HG03354 (cell line): ENCODE data around the gene MMP12.
"Not testable (repeated sequence)": the region's sequence is repeated elsewhere in the genome, so short reads cannot be mapped to it uniquely, and the experiment has no call there.

Experiments
- ATAC-seq: cut with Tn5 transposase; IDR thresholded peaks from one replicate; pipeline ENCODE4 v1.9.1; 2021; ENCODE audit warnings: mild to moderate bottlenecking; ENCODE audit not compliant: unreplicated experiment, poor library complexity, severe bottlenecking

The MMP12 gene

DNA sequence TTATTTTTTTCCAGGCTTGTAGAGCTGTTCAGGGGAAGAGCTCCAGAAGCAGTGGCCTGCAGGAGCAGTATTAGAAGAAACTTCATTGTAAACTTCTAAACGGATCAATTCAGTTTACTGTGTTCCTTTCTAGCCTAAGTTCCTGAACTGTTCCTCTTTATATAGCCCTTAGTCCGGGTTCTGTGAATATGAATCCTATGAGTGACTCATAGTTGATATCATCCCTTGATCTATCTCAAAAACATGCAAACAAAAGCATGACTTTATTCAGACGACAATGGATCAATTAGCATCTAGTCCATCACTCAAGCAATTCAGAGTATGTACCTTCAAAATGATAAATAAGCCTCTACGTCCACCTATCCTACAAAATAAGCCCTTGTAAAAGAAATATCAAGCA lies at the start of gene MMP12:
TSS of gene MMP12 (minus strand) at position 131 of the 400 bp plus-strand sequence. CDS start at position 86, 45 bp downstream.
- no peak for ATAC-seq

DNA sequence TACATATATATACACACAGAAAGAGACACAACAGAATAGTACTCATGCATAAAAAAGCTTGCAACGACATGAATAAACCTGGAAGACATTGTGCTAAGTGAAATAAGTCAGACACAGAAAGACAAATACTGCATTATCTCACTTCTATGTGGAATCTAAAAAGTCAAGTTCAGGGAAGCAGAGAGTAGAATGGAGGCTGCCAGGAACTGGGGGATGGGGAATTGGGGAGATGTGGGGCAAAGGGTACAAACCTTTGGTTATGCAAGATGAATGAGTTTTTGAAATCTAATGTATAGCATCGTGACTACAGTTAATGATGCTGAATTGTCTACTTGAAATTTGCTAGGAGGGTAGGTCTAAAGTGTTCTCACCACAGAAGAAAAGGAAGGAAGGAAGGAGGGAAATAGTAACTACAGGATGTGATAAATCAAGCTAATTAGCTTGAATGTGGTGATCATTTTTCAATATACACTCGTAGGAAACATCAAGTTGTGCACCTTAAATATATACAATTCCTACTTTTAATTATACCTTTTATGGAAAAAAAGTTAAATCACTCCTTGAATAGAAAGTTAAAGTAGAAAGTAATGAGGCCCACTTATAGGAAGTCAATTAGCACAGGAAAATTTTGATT lies 46.9 kb upstream of the MMP12 start:
- no peak for ATAC-seq

DNA sequence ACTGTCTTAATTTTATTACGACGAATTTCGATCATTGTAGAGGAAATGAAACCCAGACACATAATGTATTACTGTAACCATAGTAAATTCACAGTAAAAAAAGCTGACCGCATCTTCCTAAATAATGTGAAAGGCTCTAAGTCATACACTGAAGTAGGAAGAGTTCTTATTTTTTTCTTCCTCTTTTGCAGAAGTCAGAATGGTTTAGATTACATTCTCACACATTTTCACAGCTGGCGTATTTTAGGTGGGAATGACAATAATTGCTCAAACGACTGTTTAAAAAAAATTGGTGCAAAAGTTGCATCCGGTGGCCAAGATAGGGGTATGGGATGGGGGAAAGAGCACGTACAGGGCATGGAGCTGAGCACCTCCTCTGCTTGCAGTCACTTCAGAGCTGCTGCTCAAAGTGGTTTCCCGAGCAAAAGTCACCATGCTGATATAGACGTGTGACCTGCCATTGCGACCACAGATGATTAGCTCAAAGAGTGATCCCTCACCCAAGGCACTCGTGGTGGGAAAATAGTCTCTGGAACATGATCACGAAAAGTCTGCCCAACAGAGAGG lies 45.4 kb upstream of the MMP12 start:
- ATAC-seq = peak; percentile 90

DNA sequence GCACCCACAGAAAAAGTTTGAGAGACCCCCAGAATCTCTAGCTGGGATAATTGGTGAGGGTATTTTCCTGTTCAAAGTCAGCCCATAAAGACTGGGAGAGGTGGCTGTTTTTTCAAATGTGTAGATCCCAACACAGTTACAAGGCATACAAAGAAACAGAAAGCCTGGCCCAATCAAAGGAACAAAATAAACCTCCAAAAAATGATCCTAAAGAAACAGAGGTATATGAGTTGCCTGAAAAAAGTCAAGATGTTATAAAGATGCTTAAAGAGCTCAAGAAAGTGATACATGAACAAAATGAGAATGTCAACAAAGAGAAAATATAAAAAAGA lies 40.2 kb upstream of the MMP12 start:
- ATAC-seq = no peak

DNA sequence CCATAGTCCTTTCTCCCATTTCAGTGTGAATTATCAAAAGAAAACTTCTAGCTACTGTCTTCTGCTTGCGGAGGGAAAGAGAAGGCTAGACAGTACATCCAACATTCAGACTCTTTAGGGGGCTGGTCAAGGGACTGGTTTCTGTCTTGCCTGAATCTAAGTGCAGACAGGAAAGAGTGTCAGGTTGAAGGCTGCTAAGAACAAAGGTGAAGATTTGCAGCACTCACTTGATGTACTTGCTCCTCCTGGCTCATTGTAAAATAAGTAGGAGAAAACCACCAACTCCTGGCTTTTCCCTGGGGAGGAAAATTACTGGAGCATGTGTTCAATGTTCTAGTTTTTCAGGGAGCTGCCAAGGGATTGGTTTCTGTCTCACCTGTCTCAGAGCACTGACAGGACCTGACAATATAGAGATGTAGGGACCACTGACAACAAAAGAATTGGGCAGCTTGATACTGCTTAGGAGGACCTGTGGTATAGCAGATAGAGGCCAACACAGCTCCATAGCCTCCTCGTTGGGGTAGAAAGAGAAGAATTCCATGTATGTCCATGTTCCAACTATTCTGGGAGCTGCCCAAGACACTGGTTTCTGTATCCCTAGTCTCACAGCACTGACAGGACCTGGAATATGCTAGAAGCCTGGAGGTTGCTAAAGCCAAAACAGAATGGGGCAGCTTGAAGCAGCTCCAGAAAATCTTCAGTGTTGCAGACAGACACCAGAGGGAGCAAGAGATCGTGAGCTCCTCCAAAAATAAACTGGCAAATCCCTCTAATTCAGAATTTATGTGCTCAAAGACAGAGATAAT lies 39.7 kb upstream of the MMP12 start:
- peak; percentile 44 for ATAC-seq

DNA sequence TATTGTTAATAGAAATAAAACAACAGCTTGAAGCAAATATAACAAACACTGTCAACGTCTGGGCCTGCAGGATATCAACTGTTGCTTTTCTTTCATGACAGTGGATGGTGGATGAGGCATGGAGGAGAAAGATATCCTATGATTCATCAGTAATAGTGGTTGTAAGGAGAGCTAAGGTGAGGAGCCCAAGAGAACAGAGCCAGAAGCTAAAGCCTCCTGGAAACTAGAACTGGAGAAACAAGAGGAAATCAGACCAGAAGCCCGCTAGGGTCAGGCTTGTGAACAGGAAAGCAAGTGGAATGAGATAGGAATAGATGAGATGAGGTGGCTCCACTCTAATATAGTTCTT lies 37.7 kb upstream of the MMP12 start:
- no peak for ATAC-seq

DNA sequence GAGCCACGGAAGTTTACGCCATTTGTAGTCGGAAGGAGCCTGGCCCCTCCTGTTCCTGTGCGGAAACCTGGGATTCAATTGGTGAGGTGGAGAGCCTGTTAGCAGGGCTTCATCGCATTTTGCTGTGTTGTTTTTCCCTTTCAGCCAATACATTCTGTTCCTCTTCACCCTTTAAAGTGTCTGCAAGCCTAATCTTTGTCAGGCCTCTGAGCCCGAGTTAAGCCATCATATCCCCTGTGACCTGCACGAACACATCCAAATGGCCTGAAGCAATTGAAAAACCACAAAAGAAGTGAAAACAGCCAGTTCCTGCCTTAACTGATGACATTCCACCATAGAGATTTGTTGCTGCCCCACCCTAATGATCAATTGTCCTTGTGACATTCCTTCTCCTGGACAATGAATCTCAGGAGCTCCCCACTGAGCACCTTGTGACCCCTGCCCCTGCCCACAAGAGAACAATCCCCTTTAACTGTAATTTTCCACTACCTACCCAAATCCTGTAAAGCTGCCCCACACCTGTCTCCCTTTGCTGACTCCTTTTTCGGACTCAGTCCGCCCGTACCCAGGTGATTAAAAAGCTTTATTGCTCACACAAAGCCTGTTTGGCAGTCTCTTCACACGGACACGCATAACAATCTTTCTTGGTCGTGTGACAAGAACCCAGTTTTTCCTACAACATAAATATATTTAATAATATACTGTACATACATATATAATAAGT lies 37.1 kb upstream of the MMP12 start:
- no peak for ATAC-seq

DNA sequence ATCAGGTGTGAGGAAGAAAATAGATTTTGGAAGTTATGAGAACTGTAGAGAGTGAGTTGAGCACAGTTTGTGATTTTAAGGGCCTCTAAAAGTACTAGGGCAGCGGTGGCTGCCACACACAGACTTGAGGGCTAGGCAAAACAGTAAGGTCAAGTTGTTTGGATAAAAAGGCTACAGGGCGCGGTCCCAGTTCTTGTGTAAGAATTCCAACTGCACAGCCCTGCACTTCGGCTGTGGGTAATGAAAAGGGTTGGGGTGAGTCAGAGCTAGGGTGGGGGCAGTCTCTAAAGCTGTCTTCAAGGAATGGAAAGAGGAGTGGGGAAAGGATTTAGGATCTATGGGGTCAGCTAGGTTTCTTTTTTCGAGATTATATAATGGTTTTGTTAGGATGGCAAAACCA lies 31.1 kb upstream of the MMP12 start:
- not testable (repeated sequence) for ATAC-seq

DNA sequence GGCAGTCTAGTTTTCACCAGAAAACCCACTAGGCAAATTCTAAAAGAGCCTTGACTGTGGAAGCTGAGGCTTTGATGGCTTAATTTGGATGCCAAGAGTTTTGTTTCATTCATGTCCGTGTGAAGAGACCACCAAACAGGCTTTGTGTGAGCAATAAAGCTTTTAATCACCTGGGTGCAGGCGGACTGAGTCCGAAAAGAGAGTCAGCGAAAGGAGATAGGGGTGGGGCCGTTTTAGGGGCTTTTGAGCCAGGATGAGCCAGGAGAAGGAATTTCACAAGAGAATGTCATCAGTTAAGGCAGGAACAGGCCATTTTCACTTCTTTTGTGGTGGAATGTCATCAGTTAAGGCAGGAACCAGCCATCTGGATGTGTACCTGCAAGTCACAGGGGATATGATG lies 29.1 kb upstream of the MMP12 start:
- ATAC-seq = not testable (repeated sequence)

DNA sequence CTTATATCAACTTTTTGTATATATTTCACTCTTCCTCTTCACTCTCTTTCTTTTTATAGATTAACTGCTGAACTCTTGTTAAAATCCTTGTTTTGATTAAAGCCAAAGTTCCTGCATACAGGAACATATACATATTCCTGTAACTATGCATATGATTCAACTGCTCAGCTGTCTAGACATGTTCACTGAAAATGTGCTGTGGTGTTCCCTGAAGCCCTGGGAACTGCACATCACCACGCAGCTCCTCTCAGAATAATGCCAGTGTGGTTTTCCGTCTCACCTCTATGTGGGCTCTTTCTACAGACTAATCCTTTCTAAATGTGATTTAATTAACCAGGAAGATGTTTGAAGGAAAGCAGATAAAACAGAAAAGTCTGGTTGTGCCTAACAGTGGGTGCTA lies 25.6 kb upstream of the MMP12 start:
- ATAC-seq = no peak

DNA sequence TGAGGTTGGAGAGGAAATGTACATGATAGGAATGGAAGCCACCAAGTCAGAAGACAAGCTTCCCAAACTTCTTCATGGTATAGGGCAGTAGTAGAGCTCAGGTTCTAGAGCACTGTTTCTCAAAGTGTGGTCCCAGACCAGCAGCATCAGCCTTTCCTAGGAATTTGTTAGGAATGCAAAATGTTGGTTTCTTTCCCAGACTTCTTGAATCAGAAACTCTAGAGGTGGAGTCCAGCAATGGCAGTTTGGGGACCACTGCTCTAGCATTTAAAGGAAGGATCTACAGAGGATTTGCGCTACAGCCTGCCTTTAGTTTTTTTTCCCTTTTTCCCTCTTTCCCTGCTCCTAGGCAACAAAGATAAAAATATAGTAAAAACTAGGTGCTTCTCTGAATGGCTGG lies 17.0 kb upstream of the MMP12 start:
- ATAC-seq = no peak

DNA sequence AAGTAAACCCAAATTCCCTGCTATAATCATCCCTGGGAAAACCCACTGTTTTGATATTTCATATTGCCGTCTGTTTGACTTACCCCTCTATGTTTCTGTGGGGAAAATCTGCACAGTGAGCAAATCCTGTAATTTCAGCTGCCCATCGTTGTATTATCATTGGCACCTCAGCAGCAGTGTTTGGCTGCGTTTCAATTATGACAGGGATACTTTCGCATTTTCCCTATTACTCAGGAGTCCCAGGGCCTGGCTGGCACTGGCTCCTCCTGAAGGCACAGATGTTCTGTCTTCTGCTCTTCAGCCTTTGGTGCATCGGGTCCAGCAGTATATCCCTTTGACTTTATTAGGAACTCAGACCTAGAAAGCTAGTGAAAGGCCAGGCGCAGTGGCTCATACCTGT lies 12.2 kb upstream of the MMP12 start:
- no peak for ATAC-seq

DNA sequence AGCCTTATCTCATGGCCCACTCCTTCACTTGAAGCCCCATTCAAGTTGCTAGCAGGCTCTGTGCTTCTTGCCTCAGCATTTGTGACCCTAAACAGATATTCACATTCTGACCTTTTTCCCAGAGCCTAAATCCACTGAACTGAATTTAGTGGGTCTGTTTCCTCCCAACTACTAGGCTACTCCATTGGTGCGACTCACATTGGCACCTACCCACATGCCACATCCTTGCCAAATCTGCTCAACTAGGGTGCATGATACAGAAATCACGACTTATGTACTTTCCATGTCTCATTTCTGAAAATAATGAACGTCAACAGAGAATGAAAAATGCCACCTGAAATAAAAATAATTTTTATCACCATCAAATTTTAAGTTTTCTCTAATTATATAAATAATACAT lies 8.4 kb upstream of the MMP12 start:
- no peak for ATAC-seq

DNA sequence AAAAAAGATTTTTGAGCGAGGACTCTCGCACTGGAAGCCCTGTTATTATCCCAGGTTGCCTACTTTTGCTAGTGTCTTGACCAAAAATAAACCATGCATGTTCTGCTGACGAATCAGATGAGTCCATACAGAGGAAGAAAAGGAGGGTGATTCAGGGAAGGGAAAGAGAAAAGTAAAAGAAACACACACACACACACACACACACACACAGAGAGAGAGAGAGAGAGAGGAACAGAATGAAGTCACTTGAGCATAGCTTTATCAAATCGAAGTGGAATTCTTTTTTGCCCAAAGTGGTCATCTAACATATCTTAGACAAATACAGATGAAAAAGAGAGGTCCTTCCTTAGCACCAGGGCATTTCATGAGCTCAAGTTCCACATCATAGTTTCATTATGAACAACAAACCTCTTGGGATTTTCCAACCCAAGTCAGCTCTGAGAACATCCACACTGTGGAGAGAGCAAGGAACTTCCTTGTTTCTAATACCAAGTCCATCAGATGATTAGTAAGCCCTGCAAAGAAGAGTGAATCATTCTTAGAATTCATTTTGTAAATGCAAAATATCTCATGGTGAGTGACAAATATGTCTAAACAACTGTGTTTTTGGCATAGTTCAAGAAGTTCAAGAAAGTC lies 7.7 kb upstream of the MMP12 start:
- peak; percentile 67 for ATAC-seq

DNA sequence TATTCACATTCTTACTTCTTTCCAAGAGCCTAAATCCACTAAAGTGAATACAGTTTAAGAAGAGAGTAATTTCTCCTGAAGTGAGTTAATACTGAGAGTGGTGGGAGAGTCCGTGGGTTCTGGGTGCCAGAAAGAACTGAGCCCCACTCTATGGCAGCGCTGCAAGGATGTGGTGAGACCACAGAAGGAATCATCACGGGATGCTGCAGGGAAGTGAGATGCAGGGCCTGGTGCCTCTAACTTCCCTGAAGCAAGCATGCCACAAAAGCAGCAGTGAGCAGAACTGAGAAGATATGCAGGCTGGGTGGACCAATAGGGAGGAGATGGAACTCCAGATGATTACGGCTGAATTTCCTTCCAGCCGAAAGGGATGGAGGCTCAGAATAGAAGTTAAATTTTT lies 5.0 kb upstream of the MMP12 start:
- no peak for ATAC-seq

DNA sequence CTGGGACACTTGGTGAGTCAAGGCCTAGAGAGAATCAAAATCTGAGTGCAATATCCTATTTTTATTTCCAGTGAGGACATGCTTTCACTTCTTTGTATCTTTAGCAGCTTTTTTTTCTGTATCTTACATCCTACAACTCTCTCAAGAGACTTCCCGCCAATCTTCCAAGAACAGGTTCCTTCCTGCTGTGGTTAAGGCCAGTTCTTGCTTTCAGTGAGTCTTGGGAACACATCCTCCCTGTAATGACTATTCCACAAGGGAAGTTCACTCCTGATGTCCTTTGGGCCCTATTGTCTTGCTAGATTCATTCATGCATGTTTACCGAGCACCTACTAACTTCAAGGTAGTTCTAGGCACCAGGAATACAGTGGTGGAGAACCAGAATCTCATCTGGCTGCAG lies 3.8 kb upstream of the MMP12 start:
- ATAC-seq = no peak

DNA sequence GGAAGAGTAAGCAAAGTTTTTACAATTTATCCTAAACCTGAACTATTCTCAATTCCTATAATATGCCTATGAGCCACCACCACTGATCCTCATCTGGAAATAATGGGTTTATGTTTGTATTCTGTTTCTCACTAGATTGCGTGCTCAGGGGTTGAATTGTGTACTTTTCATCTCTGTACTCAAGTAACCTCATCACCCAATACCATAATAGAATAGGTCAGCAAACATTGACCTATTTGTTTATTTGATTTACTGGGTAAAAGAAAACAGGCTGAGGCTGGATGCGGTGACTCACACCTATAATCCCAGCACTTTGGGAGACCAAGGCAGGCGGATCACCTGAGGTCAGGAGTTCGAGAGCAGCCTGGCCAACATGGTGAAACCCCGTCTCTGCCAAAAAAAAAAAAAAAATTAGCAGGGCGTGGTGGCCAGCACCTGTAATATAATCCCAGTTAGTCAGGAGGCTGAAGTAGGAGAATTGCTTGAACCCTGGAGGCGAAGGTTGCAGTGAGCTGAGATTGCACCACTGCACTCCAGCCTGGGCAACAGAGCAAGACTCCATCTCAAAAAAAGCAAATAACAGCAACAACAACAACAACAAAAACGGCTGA lies 5.3 kb downstream of the MMP12 start:
- ATAC-seq = not testable (repeated sequence)

DNA sequence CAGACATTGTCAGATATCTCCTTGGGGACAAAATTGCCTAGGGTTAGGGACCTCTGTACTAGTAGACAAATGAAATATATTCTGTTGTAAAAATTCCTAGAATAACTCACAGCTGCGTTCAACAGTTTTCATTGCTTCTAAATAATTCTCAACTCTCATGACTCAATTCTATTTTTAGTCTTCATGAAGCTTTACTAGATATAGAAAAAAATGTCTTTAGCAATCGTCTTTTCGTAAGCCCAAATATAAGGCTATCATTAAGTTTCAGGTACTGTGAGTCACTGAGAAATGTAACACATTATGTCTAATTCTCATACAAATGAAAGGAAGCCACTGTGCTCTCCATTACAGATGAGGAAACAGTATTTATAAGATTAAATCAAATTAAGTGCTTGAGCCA lies 6.4 kb downstream of the MMP12 start:
- no peak for ATAC-seq

DNA sequence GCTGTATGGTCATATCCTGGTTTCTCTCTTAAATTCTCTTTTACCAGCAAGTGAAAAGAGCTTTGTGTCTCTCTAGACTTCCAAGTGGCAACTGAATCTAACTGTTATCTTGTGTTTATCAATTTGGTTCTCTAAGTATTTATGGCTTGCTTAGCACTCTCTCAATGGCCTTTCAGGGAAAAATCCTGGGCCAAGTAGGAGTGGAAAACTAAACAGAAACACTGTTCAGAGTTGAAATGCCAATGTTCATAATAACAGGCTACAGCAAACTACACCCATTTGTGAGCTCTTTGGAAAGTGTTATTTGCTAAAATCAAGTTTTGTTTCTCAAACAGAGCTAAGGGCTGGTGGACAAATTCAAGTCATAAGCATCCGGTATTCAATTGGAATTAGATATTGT lies 10.1 kb downstream of the MMP12 start:
- no peak for ATAC-seq

DNA sequence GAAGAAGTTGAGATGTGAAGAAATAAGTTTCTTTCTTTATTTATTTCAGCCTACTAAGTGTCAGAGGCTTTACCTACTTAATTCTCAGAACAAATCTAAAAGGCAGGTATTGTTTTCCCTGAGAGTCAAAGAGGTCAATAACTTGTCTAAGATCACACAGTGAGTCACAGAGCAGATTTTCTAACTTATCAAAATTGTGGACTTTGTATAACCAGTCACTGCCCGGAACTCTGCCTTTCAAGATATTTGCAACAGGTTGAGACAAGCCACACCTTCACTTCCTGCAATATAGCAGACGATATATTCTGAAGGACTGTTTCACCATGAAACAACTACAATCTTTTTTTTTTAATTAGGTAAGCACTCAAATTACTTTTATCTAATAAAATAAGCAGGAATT lies 20.8 kb downstream of the MMP12 start:
- ATAC-seq = no peak
